Activated naive CD8-positive, alpha-beta T cell treated with anti-CD3 and anti-CD28 coated beads for 36 hours (primary cell): Measurements from ENCODE around the gene RNU6-1. TPM values are rescaled to one million over a fixed set of nuclear protein-coding genes. Genes with fewer than 3 reads are reported as not detected.

ENCODE experiments used
- DNase-seq: peaks from one replicate; pipeline ENCODE4 v3.0.0; 2021
- H3K27ac Mint-ChIP-seq: one replicate; pipeline ENCODE4 v1.8.0; 2022; ENCODE audit warnings: mild to moderate bottlenecking, moderate library complexity, mixed read lengths
- H3K27me3 Mint-ChIP-seq: one replicate; pipeline ENCODE4 v1.8.0; 2022; ENCODE audit warnings: mild to moderate bottlenecking, mixed read lengths
- H3K36me3 Mint-ChIP-seq: one replicate; pipeline ENCODE4 v1.8.0; 2021; ENCODE audit warnings: mild to moderate bottlenecking, mixed read lengths
- H3K4me1 Mint-ChIP-seq: one replicate; pipeline ENCODE4 v1.8.0; 2021; ENCODE audit warnings: mixed read lengths
- H3K4me3 Mint-ChIP-seq: one replicate; pipeline ENCODE4 v1.8.0; 2022; ENCODE audit warnings: mild to moderate bottlenecking, moderate library complexity, mixed read lengths
- H3K9me3 Mint-ChIP-seq: one replicate; pipeline ENCODE4 v1.8.0; 2022; ENCODE audit warnings: mixed read lengths
- total RNA-seq, 2 experiments: library from RNA; stranded (reverse); gene quantifications; one replicate each; pipeline ENCODE4 v1.2.3, GENCODE V29; 2021

Gene RNU6-1
- total RNA-seq, 2 experiments from 2014 or later: not detected

GRCh38 chr15:67790610-67791319, 49.1 kb downstream of the RNU6-1 start:
- H3K27me3 Mint-ChIP-seq: no peaks in the 10 kb centered on the region
- H3K4me1 Mint-ChIP-seq: peaks cover 8% of the 10 kb centered on the region
- H3K4me3 Mint-ChIP-seq: no peak overlapping the region
- DNase-seq: no peak
- peaks cover 23% of the 10 kb centered on the region for H3K36me3 Mint-ChIP-seq
- H3K9me3 Mint-ChIP-seq: peaks cover 6% of the 10 kb centered on the region
- H3K27ac Mint-ChIP-seq: no peak overlapping the region

Other genes starting within 250 kb of the RNU6-1 start
- under 1 TPM; 0.16 to 0.30 TPM for gene SKOR1, start 14.5 kb downstream of the RNU6-1 start, total RNA-seq
- 10 to 100 TPM; 20.4 to 24.4 TPM for gene PIAS1, start 214.3 kb upstream of the RNU6-1 start, total RNA-seq